Colon (tissue), 2 donors: ENCODE measurements around the gene PTCH2.
"Not testable (repeated sequence)": the region's sequence is repeated elsewhere in the genome, so short reads cannot be mapped to it uniquely, and the experiment has no call there.

Source experiments
- FAIRE-seq: peaks from 2 replicates; lab custom pipeline; 2012; peaks lifted over from hg19 to GRCh38; lab: Jason Lieb, UNC
- donor health status: control.
- donor health status: control.

Gene PTCH2

GRCh38 chr1:44802306-44803061, 40.6 kb downstream of the PTCH2 start:
- no peak for FAIRE-seq

DNA sequence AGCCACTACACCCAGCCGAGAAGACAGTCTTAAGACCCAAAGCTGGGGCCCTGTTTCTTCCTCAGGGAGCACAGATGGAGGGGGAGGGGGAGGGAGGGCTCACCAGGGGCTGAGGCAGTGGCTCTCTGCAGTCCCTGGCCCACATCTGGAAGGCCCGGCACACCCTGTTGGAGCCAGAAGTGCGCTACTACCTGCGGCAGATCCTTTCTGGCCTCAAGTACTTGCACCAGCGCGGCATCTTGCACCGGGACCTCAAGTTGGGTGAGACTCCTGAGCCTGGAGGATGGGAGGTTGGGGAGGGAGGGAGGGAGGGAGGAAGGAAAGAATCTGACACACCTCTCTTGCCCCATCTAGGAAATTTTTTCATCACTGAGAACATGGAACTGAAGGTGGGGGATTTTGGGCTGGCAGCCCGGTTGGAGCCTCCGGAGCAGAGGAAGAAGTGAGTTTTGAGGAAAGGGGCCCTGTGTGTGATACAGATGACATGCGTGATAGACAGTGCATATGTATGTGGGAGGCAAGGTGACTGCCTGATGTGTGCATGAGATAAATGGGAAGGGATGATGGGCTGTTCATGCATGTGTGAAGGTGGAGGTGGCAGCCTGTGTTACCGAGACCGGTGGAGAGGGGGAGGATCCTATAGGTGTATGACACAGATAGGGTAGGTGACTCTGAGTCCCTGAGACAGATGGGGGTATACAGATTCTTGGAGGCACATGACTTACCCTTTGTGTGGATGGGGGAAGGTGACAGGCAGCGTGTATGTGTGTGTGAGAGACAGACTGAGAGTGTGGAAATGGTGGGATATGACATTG, 41.4 kb downstream of the PTCH2 start:
- FAIRE-seq = no peak

DNA sequence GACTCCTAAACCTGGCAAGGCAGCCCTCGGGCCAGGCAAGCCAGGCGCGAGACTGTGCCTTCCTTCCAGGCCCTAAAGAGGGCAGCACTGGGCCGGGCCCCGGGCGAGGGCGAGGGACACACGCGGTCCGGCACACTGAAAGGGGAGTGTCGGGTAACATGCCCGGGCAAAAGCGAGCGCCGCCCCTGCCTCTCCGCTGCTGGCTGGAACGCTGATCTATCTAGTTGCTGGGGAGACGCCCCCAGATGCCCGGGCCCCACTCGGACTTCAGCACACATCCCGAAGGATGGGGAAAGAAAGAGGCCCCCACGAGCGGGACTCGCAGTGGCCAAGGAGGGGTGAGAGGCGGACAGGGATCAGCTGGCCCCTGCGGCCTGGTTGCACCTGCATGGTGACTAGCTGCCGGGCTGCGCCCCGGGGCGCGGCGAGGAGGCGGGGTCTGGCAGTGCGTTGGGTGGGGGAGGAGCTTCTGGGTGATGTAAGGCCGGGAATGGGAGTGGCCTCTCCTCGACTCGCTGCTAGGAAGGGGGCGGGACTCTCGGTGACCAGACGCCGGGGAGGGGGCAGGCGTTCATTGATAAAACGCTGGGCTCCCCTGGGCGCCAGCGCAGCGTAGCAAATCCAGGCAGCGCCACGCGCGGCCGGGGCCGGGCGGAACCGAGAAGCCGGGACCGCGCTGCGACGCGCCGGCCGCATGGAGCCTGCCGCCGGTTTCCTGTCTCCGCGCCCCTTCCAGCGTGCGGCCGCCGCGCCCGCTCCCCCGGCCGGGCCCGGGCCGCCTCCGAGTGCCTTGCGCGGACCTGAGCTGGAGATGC, 43.1 kb downstream of the PTCH2 start, which contains the start of gene PLK3:
Gene PLK3, plus strand, starts transcription at position 608 of the 815 bp plus-strand sequence. Its CDS starts 87 bp downstream, at position 695.
- no peak for FAIRE-seq

DNA sequence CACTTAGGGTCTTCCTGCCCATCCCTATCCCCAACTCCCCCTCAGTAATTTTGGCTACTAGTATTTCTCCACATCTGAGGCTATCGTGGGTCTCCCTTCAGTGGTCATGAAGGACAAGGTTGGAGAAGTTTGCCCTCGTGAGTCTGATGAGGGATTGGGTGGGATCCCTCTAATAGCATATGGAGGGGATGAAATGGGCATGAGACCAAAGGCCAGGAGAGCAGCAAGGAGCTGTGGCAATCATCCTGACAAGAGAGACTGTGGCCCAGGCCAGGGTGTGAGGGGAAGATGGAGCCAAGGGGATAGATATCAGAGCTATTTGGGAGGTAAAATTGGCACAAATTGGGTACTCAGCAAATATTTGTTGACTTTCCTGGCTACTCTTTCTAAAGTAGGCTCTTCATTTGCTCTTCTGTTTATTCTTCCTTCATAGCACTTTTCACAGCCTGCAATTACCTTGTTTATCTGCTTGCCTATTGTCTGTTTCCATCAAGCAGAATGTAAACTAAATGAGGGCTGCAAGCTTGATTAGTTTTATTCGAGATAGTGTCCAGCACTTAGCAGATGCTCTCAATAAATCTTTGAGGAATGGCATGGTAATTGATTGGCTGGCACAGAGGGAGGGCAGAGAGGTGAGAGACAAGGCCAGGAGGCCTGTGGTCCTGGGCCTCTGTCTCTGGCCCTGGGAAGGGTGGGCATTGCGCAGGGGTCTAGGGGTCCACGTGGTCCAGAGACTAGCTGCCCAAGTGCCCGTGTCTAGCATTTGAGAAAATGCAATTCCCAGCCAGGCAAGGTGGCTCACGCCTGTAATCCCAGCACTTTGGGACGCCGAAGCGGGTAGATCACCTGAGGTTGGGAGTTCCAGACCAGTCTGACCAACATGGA, 44.3 kb downstream of the PTCH2 start:
- no peak for FAIRE-seq

GRCh38 chr1:44797886-44798285, 45.2 kb downstream of the PTCH2 start:
- FAIRE-seq = not testable (repeated sequence)

GRCh38 chr1:44792736-44793502, 50.1 kb downstream of the PTCH2 start:
- FAIRE-seq = no peak

DNA sequence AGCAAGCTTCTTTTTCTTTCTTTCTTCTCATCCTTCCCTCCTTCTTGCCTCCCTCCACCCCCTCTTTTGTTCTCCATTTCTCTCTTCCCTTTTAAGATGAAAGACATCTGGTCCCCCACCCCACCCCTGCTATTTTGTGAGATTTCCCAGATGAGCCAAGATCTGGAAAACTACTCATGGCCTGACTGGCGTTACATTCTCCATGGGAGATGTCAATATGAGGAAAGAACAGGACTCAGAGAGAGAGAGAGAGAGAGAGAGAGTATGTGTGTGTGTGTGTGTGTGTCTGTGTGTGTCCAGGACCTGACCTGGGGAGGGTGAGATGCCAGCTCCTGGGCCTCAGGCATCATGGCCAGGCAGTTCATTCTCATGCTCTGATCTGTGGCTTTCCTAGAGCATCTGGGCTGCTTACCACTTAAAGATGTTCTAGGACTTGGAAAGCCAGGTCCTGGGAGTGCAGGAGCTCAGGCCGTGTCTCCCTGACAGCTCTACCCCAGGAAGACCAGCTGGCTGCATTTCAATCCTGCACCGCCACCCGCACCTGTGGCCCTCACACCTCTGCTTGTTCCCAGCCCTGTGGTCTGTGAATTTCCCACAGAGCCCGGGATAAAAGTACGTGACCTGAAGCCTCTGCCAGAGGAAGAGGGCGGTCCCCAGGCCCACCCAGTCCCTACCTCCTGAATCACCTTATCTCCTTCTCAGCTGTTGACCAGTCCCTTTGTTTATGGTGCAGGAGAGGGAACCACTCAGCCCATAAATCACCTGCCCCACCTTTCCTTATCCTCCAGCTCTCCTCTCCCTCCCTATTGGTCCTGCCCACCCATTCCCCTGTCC, 51.9 kb downstream of the PTCH2 start:
- FAIRE-seq = no peak

DNA sequence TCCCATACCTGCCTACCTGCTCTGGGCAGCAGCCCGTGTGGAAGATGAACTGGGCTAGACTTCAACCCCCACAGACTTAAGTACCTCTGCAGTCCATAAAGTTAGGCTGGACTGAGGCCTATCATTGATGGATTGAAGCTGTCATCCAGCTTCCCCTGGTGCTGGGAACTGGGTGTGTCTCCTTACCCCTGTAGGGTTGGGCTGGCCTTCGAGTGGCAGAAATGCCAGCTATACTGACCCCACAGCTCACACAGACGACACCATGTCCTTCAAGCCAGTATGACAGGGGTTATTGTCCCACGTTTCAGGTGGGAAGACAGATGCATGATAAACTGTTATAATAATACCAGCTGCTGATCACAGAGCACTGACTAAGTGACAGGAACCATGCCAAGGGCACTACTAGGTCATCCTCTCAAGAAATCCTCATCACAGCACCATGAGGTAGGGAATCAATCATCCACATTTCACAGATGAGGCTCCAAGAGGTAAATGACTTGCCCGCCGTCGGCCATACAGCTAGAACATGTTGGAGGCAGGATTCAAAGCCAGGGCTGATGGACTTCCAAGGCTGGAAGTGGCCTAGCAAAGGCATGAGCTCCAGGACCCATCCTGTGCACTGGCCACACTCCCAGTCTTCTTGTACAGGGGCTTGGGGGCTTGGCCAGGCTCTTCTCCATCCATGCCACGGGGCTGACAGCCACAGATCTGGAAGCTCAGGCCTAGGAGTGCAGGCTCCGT, 54.8 kb downstream of the PTCH2 start, which contains the start of gene BEST4:
Gene BEST4, minus strand, starts transcription at position 51 of the 741 bp plus-strand sequence. CDS start 465 bp downstream, outside the sequence.
- FAIRE-seq = no peak

DNA sequence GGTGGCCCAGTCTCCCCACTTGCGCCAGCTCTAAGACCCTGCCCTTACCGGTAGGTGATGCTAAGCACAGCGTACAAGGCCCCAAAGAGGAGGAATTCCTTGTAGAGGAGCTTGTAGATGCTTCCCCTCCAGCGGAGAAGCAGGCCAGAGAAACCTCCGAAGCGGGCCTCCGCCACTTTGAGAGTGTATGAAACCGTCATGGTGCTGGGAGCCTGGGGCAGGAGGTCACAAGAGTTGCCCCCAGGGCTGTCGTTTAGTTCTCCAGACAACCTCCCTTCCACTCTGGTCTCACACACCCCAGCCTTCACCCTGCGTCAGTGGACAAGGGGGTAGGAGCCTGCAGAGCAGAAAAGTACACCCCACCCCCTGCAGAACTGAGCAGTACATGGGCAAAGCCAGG, 55.5 kb downstream of the PTCH2 start:
- no peak for FAIRE-seq

DNA sequence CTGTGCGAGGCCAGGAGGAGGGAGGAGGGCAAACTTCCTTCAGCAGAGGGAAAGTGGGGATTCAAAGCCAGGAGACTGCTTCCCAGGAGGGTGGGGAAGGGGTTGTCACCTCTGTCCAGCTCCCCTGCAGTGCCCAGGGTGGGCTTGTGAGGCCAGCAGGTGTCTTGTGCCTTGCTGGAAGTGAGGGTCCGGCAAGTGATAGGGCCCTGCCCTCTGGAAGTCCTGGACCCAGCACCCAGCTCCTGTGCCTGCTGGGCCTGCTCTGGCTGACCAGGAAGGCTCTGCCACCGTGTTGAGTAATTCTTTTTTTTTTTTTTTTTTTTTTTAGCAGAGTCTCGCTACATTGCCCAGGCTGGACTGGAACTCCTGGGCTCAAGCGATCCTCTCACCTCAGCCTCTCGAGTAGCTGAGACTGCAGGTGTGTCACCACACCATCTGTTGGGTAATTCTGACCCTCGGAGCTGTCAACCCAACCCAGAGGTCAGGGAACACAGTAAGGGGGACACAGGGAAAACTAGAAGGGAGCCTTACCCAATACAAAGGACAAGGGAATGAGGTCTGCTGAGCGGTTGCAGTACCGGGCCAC, 56.1 kb downstream of the PTCH2 start:
- FAIRE-seq = no peak

DNA sequence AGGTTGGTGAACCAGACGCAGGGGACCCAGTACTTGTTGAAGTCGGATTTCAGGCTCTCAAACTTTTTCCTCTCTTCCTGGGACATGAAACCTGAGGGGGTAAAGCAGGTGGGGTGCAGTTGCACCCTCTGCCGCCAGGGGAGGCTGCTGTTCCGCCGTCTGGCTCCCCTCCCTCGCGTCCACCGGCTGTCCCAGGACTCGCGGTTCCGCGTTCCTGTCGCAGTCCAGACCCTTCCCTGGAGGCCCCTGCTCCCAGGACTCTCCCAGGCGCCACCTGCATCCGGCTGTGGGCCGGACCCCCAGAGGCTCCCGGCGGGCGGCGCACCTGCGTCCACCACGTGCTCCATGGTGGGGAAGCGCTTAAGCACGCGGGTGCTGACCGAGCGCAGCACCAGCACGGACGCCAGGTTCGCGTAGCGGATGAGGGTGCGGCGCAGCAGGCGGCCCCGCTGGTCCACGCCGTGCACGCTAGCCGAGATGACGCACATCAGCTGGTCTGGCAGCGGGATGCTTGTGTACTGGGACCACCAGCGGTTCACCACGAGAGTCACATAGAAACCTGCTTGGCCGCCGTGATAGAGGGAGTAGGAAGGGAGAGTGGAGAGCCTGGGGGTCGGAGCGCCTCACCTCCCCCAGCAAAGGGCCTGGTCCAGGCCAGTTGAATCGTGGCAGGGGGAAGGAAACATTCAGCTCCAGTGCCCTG, 56.8 kb downstream of the PTCH2 start:
- FAIRE-seq = no peak

DNA sequence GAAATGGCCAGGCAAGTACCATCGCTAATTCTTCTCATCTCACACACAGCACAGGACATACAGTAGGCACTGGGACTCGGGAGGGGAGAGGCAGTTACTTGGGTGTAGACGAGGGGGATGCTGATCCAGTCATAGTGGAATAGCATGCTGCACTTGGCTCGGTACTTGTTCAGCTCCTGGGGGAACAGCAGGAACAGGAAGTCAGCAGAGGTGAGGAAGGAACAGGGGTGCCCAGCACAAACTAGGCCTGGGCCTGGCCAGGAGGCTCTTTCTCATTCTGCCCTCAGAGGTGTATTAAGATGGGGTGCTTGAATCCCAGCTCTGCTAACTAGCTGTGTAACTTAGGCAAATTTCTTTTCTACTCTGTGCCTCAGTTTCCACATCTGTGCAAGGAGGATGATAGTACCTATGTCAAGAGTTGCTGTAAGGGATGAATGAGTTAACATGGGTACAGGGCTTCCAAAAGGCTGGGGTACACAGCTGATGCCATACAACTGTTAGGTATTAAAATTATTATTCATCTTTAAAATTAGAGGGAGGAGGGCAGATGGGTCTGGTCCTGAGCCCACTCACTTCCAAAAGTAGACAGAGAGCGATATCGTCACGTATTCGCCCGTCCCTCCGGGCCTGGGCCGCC, 57.4 kb downstream of the PTCH2 start:
- no peak for FAIRE-seq

DNA sequence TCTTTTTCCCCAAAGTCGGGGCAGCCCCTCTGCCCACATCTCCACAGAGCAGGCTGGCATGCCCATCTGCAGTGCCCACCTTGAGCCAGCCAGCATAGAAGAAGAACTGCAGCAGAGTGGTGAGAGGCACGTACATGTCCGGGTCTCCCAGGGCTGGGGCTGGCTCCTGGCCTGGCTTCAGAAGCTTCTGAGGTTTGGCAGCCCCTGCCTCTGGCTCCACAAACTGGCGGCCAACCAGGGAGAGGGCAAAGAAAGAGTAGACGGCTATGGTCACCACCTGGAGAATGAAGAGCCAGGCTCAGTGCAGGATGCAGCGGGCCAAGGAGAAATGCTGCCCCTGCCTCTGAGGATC, 58.0 kb downstream of the PTCH2 start:
- no peak for FAIRE-seq

DNA sequence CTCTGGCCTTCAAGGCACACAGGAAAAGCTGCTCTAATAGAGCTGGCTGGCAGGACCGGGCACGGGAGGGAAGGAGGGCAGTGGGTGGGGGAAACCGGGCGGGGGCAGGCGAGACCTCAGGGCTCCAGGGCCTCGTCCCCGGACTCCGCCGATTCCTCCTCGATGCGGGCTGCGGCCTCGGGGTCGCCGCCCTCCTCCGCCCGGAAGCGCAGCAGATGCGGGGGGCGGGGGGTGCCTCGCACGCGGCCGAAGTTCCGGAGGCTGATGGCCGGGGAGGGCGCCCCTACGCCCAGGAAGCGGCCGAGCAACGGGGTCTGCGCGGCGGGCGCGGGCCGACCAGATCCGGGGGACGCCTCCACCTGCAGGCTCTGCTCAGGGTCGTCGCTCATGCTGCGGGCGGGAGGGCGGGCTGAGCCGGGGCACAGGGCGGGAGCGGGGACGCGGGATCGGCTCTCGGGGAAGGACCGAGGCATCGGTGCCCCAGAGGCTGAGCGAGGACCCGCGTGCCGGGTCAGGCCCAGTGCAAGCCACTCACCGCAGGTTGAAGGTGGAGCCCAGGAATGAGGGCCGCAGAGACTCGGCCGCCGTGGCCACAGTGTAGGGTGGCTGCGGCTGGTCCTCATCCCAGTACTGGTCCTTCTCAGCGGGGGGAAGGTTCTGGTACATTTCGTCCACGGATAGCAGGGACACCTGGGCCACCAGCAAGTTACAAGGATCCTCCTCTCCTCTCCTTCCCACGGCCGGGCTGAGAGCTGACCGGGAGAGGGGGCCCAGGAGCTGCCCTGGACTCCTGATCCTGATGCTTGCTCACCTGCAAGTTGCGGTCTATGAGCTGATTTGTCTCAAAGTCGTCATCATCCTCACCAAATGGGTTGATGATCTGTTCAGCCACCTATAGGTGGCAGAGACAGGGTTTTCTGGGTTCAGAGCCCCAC, 58.7 kb downstream of the PTCH2 start:
- FAIRE-seq = no peak

- no peak for FAIRE-seq
Measured at GRCh38 chr1:44783697-44784093, 59.4 kb downstream of the PTCH2 start.

GRCh38 chr1:44780583-44781121, 62.4 kb downstream of the PTCH2 start:
- no peak for FAIRE-seq
